ENCODE data around the gene AKAP13.
A peak's percentile ranks its signal among the peaks of the same experiment; 100 is the strongest.
"Not testable (repeated sequence)": the region's sequence is repeated elsewhere in the genome, so short reads cannot be mapped to it uniquely, and the experiment has no call there.

Gene AKAP13

GRCh38 chr15:85380217-85380811, at the start of gene AKAP13:
Gene AKAP13 (plus strand): TSS chr15:85380603. CDS start chr15:85485721, 105,118 bp downstream.
- DNase-seq, result peak; percentile 90

GRCh38 chr15:85330901-85331588, 49.4 kb upstream of the AKAP13 start:
- DNase-seq, result peak; percentile 52

GRCh38 chr15:85331655-85332285, 48.6 kb upstream of the AKAP13 start:
- DNase-seq, result no peak

DNA sequence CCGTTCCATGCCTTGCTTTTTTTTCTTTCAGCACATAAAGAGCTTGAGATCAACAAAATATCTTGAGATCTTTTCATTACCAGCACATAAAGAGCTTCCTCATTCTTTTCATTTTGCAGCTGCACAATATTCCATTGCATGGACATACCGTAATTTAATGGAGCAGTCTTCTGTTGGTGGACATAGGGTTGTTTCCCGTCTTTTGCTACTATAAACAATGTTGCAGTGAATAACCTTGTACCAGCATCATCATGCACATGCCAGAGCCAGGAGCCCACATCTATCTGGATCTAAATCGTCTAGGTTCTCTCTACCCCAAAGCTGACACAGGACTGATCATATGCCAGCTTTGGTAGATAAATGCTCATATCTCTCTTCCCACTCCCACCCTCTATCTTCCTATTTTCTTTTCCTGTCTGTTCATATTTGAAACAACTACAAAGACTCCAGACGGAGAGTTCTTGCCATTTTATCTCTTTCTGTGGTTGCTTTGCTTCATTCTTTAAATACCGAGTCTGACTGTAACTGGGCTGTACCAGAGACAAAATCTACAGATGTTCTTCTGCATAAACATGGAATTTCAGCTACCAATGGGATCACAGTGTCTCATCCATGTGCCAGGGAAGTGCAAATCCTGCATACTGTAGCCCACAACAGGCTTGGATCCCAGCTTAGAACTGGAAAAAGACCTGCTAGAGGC, 47.1 kb upstream of the AKAP13 start:
- no peak for DNase-seq

DNA sequence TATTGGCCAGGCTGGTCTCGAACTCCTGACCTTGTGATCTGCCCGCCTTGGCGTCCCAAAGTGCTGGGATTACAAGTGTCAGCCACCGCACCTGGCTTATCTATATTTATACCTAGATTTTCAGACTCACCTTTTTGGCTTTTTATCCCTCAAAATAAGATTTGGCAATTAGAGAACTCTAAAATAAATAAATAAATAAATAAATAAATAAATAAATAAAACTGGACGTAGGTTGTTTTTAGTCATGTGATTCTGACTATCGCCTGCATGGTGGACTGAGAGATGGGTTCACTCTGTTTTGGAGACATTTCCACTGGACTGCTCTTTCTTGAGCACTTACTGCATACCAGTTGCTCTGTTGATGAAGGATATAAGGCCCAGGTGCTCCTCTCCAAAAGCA, 46.2 kb upstream of the AKAP13 start:
- no peak for DNase-seq

DNA sequence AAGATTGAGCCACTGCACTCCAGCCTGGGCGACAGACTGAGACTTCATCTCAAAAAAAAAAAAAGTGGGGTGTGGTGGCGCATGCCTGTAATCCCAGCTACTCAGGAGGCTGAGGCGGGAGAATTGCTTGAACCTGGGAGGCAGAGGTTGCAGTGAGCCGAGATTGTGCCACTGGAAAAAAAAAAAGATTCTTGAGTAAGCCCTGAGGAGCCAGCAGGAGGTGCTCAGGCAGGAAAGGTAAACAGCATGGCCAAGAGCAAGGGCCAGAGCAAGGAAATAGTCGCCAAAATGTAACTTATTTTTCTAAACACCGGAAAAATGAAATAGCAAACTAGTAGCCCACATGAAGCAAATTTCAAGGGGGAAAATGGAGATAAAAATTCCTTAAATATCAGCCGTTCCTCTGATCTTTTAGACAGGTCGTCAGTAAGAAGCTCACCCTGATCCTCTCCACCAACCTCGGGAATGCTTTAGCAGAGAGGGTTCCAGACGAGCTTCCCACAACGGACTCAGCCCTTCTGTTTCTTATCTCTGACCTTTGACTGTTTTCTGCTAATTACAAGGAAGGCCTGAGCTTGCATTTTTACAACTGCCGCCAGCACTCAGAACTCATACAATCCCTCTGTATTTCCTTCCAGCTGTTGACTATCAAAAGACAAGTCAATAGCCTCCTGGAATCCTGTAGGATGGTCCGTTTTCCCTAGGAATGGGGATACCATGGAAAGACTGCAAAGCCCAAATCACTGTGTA, 45.0 kb upstream of the AKAP13 start:
- no peak for DNase-seq

DNA sequence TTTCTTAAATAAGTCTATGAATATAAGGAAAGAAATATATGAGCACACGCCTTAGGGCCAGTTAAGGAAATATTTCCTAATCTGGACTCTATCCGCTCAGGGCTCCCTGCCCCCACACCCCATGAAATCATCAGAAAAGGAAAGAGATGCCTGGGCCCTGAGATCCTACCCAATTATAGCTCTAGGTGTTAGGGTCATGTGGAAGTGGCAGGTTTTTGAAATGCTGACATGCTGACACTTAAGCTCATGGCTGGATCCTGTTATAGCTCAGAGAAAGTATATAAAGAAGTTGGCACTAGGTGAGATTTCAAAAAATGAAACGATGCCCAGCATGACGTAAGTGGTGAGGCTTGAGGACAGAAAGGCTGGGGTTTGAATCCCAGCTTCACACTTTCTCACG, 43.5 kb upstream of the AKAP13 start:
- DNase-seq, result no peak

- DNase-seq, result no peak
Observed at GRCh38 chr15:85337425-85338074, 42.9 kb upstream of the AKAP13 start.

GRCh38 chr15:85340321-85340665, 40.1 kb upstream of the AKAP13 start:
- no peak for DNase-seq

DNA sequence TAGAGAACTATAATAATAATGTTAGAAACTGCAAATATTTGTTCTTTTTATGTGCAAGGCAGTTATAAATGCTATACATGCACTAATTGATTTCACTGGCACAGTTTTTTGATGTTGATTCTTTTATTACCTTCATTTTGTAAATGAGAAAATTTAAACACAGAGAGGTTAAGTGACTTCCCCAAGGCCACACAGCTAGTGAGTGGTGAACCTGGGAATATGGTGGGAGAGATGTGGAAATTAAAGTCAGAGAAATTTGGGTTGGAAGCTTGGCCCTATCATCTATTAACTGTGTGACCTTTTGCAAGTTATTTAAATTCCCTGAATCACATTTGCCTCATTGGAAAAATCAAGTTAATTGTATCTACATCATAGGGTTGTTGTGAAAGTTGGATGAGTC, 39.6 kb upstream of the AKAP13 start:
- no peak for DNase-seq

- DNase-seq, result not testable (repeated sequence)
Observed at GRCh38 chr15:85342163-85342562, 38.2 kb upstream of the AKAP13 start.

GRCh38 chr15:85343443-85343842, 37.0 kb upstream of the AKAP13 start:
- DNase-seq, result not testable (repeated sequence)

DNA sequence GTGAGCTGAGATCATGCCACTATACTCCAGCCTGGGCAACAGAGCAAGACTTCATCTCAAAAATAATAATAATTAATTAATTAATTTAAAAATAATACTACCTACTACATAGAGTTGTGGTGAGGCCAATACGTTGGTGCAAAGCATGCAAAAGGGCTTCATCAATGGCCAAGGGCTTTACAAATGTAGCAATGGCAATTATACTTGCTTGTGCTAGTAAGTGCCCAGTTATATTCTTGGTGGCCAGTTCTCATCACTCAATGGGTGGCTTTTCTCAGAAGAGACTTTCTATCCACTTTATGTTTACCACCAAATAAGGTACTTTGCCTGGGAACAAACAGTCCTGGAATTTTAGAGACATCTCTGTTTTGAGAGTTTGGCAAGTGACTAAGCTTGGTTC, 36.2 kb upstream of the AKAP13 start:
- DNase-seq, result not testable (repeated sequence)

GRCh38 chr15:85344653-85345114, 35.7 kb upstream of the AKAP13 start:
- not testable (repeated sequence) for DNase-seq

DNA sequence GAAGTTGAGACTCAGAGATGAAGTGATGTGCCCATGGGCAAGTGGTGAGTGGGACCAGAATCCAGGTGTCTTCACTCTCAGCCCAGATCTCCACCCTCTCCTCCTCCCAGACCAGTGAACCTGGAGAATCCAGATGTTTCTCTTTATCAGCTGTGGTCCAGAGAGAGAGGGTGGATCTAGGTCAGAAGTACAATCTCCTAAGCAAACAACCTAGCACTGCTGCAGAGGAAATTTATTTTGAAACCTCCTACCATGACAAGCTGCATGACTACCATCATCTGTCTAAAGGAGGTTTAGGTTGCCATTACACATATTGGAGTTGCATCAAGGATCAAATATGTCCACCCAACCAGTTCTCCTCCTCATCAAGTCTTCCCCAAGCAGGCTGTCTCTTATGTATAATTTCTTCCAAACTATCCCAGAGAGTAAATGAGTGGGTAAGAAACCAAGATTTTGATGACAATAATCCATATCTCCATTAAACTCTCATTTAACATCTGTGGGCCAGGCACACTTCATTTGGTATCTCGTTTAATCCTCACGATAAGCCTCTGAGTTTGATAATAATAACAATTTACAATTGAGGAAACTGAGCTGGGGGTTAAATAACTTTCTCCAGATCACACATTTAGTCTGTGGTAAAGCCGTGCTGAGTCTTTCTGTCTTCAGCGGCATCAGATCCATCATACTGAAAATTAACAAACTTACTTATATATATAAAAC, 35.0 kb upstream of the AKAP13 start:
- not testable (repeated sequence) for DNase-seq

- not testable (repeated sequence) for DNase-seq
Observed at GRCh38 chr15:85346462-85347084, 33.8 kb upstream of the AKAP13 start.

DNA sequence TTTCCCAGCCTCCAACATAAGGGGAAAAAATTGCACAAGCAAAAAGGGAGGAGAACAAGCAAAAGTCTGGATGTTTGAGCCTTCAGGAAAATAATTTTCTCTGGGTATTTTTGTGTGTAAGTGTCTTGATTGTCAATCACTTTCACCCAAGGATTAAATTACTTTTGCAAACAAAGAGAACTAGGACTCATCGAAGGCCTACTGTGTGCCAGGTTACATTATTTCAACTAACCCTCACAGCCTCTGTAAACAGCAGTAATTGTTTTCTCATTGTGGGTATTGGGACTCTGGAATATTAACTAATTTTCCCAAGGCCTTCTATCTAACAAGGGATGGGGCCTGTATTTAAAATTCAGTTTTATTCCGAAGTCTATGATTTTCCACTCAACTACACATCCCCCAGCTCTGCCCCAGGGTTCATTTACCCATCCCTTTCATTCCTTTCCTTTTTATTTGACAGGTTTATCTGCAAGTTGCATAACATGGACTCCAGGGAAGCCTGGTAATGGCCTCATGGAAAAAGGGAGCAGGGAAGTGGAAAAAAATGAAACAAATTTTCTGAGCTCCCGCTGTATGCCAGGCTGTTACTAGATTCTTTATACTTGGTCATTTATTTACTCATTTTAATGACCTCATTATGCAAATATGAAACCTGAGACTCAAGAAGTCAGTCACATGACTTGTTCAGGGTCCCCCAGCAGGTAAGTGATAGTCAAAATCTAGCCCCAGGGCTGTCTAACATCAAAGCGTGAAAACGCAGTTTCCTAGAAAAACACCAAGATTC, 32.9 kb upstream of the AKAP13 start:
- not testable (repeated sequence) for DNase-seq

DNA sequence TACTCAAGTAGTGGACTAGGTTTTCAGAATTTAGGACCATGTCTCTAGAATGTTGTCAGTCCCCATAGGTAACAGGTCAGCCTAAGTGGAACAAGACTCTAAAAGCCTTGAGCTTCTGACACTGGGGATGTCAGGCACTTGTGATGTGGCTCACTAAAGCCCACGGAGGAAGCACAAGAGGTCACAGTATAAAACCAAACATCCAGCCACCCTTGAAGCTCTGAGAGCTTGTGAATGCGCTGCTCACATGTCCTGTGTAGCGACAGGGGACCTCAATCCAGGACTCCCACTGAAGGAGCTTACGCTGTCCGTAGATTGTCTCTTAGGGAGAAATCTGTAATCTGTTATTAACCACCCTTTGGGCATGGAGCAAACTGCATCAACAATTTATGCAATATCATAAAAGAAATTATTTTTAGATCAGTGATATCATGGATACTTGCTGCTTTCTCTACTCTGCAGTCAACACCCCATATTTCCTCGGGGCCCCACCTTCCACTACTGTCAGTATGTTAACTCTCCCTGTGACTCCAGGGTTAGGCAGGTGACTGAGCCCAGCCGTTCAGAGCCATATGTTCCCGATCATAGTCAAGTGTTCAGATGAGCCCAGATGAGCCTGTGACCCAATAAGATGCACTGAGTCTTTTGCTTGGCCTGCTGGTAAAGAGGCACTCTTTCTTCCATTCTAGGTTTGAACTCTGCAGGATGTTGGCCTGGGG, 32.2 kb upstream of the AKAP13 start:
- not testable (repeated sequence) for DNase-seq

GRCh38 chr15:85349062-85349461, 31.3 kb upstream of the AKAP13 start:
- not testable (repeated sequence) for DNase-seq

DNA sequence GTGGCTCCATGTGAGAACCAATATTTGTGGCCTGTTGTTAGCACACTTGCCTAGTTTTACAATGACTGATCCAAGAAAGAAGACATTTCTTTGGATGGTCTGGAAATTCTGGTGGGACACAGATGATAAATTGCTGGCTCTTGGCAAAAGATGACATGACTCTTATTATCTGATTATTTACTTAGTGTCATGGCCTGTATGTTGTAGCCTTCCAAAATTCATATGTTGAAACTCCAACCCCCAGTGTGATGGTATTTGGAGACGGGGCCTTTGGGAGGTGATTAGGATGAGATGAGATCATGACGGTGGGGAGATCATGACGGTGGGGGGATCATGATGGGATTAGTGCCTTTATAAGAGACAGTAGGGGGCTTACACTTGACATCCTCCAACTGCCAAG, 30.0 kb upstream of the AKAP13 start:
- DNase-seq, result no peak

Data from stimulated activated CD4-positive, alpha-beta T cell treated with anti-CD3 and anti-CD28 coated beads, Interleukin-4, amount 100 ng/mL, for 1 hour (primary cell).